ENCODE results near the gene HLCS. TPM values are rescaled to one million over a fixed set of nuclear protein-coding genes. Genes with fewer than 3 reads are reported as not detected.
"Not testable (repeated sequence)": the region's sequence is repeated elsewhere in the genome, so short reads cannot be mapped to it uniquely, and the experiment has no call there.

The HLCS gene
- total RNA-seq, 1 donor, result 59.7 TPM

- Histone ChIP-seq H3K4me3 (ENCODE audit: insufficient read depth, low read length) (no peak overlapping the region), H3K4me1 (ENCODE audit: insufficient read depth, low read length) (no peaks in the 10 kb centered on the region), H3K27me3 (ENCODE audit: insufficient read depth, low read length) (peaks cover 12% of the 10 kb centered on the region), H3K4me2 (ENCODE audit: insufficient read depth, low read length) (no peak overlapping the region), H3K36me3 (ENCODE audit: insufficient read depth, low read length) (no peaks in the 10 kb centered on the region), H3K27ac (ENCODE audit: low read depth, low read length) (no peak overlapping the region), H2AFZ (ENCODE audit: low read length) (peak overlapping the region; percentile 10), H4K20me1 (ENCODE audit: insufficient read depth, low read length) (no peaks in the 10 kb centered on the region), H3K79me2 (ENCODE audit: insufficient read depth, low read length) (no peaks in the 10 kb centered on the region), H3K9me3 (ENCODE audit: low read depth, low read length) (no peaks in the 10 kb centered on the region)
- TF ChIP-seq CTCF (IDR thresholded peaks at IDR 0.05; ENCODE audit: extremely low read depth, low read depth, low read length), result no peak
- DNase-seq (ENCODE audit: insufficient read length, low spot score, missing footprints), result no peak
Observed at GRCh38 chr21:37001441-37001840, 35.0 kb upstream of the HLCS start.

GRCh38 chr21:37000381-37000780 lies 33.9 kb upstream of the HLCS start:
- Histone ChIP-seq H3K4me2 (ENCODE audit: insufficient read depth, low read length) (no peak overlapping the region), H4K20me1 (ENCODE audit: insufficient read depth, low read length) (no peaks in the 10 kb centered on the region), H2AFZ (ENCODE audit: low read length) (no peak overlapping the region), H3K4me1 (ENCODE audit: insufficient read depth, low read length) (no peaks in the 10 kb centered on the region), H3K27me3 (ENCODE audit: insufficient read depth, low read length) (peaks cover 4% of the 10 kb centered on the region), H3K4me3 (ENCODE audit: insufficient read depth, low read length) (no peak overlapping the region), H3K9me3 (ENCODE audit: low read depth, low read length) (no peaks in the 10 kb centered on the region), H3K79me2 (ENCODE audit: insufficient read depth, low read length) (no peaks in the 10 kb centered on the region), H3K36me3 (ENCODE audit: insufficient read depth, low read length) (no peaks in the 10 kb centered on the region), H3K27ac (ENCODE audit: low read depth, low read length) (no peak overlapping the region)
- DNase-seq (ENCODE audit: insufficient read length, low spot score, missing footprints), result no peak
- peak; percentile 14 for TF ChIP-seq CTCF (IDR thresholded peaks at IDR 0.05; ENCODE audit: extremely low read depth, low read depth, low read length)

- DNase-seq (ENCODE audit: insufficient read length, low spot score, missing footprints), result no peak
- H4K20me1 ChIP-seq (ENCODE audit: insufficient read depth, low read length), result no peaks in the 10 kb centered on the region
- H3K9me3 ChIP-seq (ENCODE audit: low read depth, low read length), result no peaks in the 10 kb centered on the region
- H3K4me3 ChIP-seq (ENCODE audit: insufficient read depth, low read length), result no peak overlapping the region
- no peak overlapping the region for H3K27ac ChIP-seq (ENCODE audit: low read depth, low read length)
- H3K4me1 ChIP-seq (ENCODE audit: insufficient read depth, low read length), result no peaks in the 10 kb centered on the region
- H3K79me2 ChIP-seq (ENCODE audit: insufficient read depth, low read length), result no peaks in the 10 kb centered on the region
- no peak for TF ChIP-seq CTCF (IDR thresholded peaks at IDR 0.05; ENCODE audit: extremely low read depth, low read depth, low read length)
- H3K36me3 ChIP-seq (ENCODE audit: insufficient read depth, low read length), result no peaks in the 10 kb centered on the region
- no peak overlapping the region for H3K4me2 ChIP-seq (ENCODE audit: insufficient read depth, low read length)
- H2AFZ ChIP-seq (ENCODE audit: low read length), result no peak overlapping the region
- H3K27me3 ChIP-seq (ENCODE audit: insufficient read depth, low read length), result peaks cover 3% of the 10 kb centered on the region
Observed at GRCh38 chr21:36999131-36999898, 32.8 kb upstream of the HLCS start.

- H3K9me3 ChIP-seq (ENCODE audit: low read depth, low read length); H2AFZ ChIP-seq (ENCODE audit: low read length); H3K79me2 ChIP-seq (ENCODE audit: insufficient read depth, low read length); DNase-seq (ENCODE audit: insufficient read length, low spot score, missing footprints); H3K4me3 ChIP-seq (ENCODE audit: insufficient read depth, low read length); H3K27ac ChIP-seq (ENCODE audit: low read depth, low read length); H3K4me1 ChIP-seq (ENCODE audit: insufficient read depth, low read length); H3K27me3 ChIP-seq (ENCODE audit: insufficient read depth, low read length); H3K4me2 ChIP-seq (ENCODE audit: insufficient read depth, low read length); H3K36me3 ChIP-seq (ENCODE audit: insufficient read depth, low read length); H4K20me1 ChIP-seq (ENCODE audit: insufficient read depth, low read length): not testable (repeated sequence)
Observed at GRCh38 chr21:36995285-36995684, 28.8 kb upstream of the HLCS start.

All from osteoblast (primary cell).